Right cardiac atrium (tissue), 5 donors: ENCODE measurements around the gene SPAST. TPM values are rescaled to one million over a fixed set of nuclear protein-coding genes. Genes with fewer than 3 reads are reported as not detected.
"Not testable (repeated sequence)": the region's sequence is repeated elsewhere in the genome, so short reads cannot be mapped to it uniquely, and the experiment has no call there.

ENCODE experiments used
- ATAC-seq, 2 donors: fragments of 200-7000 bp; cut with Tn5 transposase; one replicate each; pipeline versions ENCODE4 v1.8.0 to v1.9.1; 2020; ENCODE audit warnings: moderate library complexity in 2 of 2, mild to moderate bottlenecking in 1 of 2
- DNase-seq, 3 donors: peaks; one replicate each; pipeline ENCODE4 v3.0.0-alpha.2; 2020
- H3K27ac ChIP-seq: one replicate; pipeline ENCODE4 v1.5.1; 2013; ENCODE audit warnings: mild to moderate bottlenecking, low read length, control low read depth, moderate library complexity
- H3K27me3 ChIP-seq: one replicate; pipeline ENCODE4 v1.6.1; 2013; ENCODE audit not compliant: control insufficient read depth, insufficient read depth
- H3K4me1 ChIP-seq: one replicate; pipeline ENCODE4 v1.6.1; 2013; ENCODE audit warnings: low read length; ENCODE audit not compliant: control insufficient read depth, insufficient read depth
- H3K4me3 ChIP-seq: one replicate; pipeline ENCODE4 v1.5.1; 2013; ENCODE audit warnings: low read length, control low read depth
- H3K9me3 ChIP-seq: one replicate; pipeline ENCODE4 v1.6.1; 2013; ENCODE audit warnings: low read length; ENCODE audit not compliant: control insufficient read depth
- WGBS: extraction: QIAGEN DNeasy Blood & Tissue Kit; methylation state at CpG from one replicate; pipeline ENCODE4 v1.1.7; 2013; 5-methylcytosine and 5-hydroxymethylcytosine counted together
- intact Hi-C, 4 donors: fragments of 100-400 bp; cut with DNase I; formaldehyde crosslinking; loops; one replicate each; pipeline versions ENCODE4 v1.11.0 to v1.14.0; 2022 to 2023
- long read RNA-seq, 4 donors: library from polyadenylated mRNA; unstranded; transcript quantifications; one replicate each; pipeline ENCODE4 v2.0.0, GENCODE V29; 2020 to 2021
- polyA plus RNA-seq: library from polyadenylated mRNA; stranded (reverse); fragments of 200-250 nt; gene quantifications from one replicate; pipeline ENCODE4 v1.2.3, GENCODE V29; 2013
- total RNA-seq, 4 donors: library from RNA; stranded (reverse); fragmentation: NEBNext Ultra II Directional; extraction: Animal tissue kit (Norgen Biotek cat#: 25700); gene quantifications; one replicate each; pipeline ENCODE4 v1.2.1, GENCODE V29; 2021
- donor health status: healthy with polysubstance abuse.
- donor health status: DM: no; HTN: yes; CAD: no.
- donor health status: DM: no; HTN: no; CAD: no.
- donor health status: DM: no; HTN: yes; CAD: no; lungs with severe emphysema.
- donor health status: DM: yes; HTN: yes; CAD: no.

Gene SPAST
- total RNA-seq, result 1 to 10 TPM; 8.1 to 9.1 (median 8.6) TPM
- 2.4 TPM for polyA plus RNA-seq
- long read RNA-seq, donor 1, partial matches to known transcripts, result 2 of 6 reads
- long read RNA-seq, donor 1, other reads (novel, unspliced or antisense), result 2 of 6 reads
- long read RNA-seq, donor 2, full-length matches to known transcripts, result 3 of 3 reads
- long read RNA-seq, donor 2, partial matches to known transcripts, result 0 of 3 reads
- long read RNA-seq, donor 2, other reads (novel, unspliced or antisense), result 0 of 3 reads
- long read RNA-seq, donor 3, full-length matches to known transcripts, result 6 of 10 reads
- long read RNA-seq, donor 3, partial matches to known transcripts, result 3 of 10 reads
- long read RNA-seq, donor 3, other reads (novel, unspliced or antisense), result 1 of 10 reads
- long read RNA-seq, donor 4, partial matches to known transcripts, result 0 of 1 reads
- long read RNA-seq, donor 4, other reads (novel, unspliced or antisense), result 1 of 1 reads

- H3K4me1 ChIP-seq, result peaks cover 2% of the 10 kb centered on the region
- H3K4me3 ChIP-seq, result peak within 1 kb of the TSS; percentile 97
- under 1% methylated on average over 74 of the region's 79 CpGs for WGBS
- no peaks in the 10 kb centered on the region for H3K9me3 ChIP-seq
- intact Hi-C loops, result loop anchor here in 1 of 4 donors (5.0 kb wide), 1 partner anchor 51 kb away; the partner anchor contains the start of gene MEMO1
- DNase-seq, result peak; percentile 98 to 100 (median 99)
- H3K27me3 ChIP-seq, result no peaks in the 10 kb centered on the region
- ATAC-seq, result peak; percentile 98
- peak within 1 kb of the TSS; percentile 88 for H3K27ac ChIP-seq
These were observed at the start of gene SPAST for GRCh38 chr2:32063310-32064020. SPAST (plus strand) TSS chr2:32063556; CDS start chr2:32063832, 276 bp downstream.

- 97% methylated on average over 9 of the region's 9 CpGs for WGBS
- DNase-seq, intact Hi-C loops, H3K4me1 ChIP-seq, H3K9me3 ChIP-seq, H3K27me3 ChIP-seq, H3K27ac ChIP-seq, ATAC-seq, H3K4me3 ChIP-seq: not testable (repeated sequence)
These were observed 44.4 kb upstream of the SPAST start for GRCh38 chr2:32018789-32019482.

GRCh38 chr2:32034198-32034887 lies 29.0 kb upstream of the SPAST start:
- intact Hi-C loops, H3K27ac ChIP-seq, H3K4me1 ChIP-seq, H3K4me3 ChIP-seq, DNase-seq, H3K9me3 ChIP-seq, ATAC-seq, H3K27me3 ChIP-seq: not testable (repeated sequence)
- 92% methylated on average over 8 of the region's 8 CpGs for WGBS

GRCh38 chr2:32039447-32040219 lies 23.7 kb upstream of the SPAST start, which contains the start of gene DPY30:
DPY30 (minus strand) TSS chr2:32039805; CDS start chr2:32039456, 349 bp downstream.
- Histone ChIP-seq H3K27ac (peak within 1 kb of the TSS; percentile 94), H3K27me3 (no peaks in the 10 kb centered on the region), H3K4me1 (no peaks in the 10 kb centered on the region), H3K4me3 (peak within 1 kb of the TSS; percentile 96), H3K9me3 (no peaks in the 10 kb centered on the region)
- ATAC-seq (peak; percentile 98 to 99), DNase-seq (peak; percentile 94 to 97 (median 97))
- under 1% methylated on average over 43 of the region's 43 CpGs for WGBS
- intact Hi-C loops, result no loop called here

- ATAC-seq (no peak), DNase-seq (no peak)
- 79% methylated on average over 7 of the region's 7 CpGs for WGBS
- Histone ChIP-seq H3K9me3 (no peaks in the 10 kb centered on the region), H3K4me3 (no peak overlapping the region), H3K4me1 (no peaks in the 10 kb centered on the region), H3K27ac (no peak overlapping the region), H3K27me3 (no peaks in the 10 kb centered on the region)
- intact Hi-C loops, result no loop called here
These were observed 19.8 kb upstream of the SPAST start for GRCh38 chr2:32043561-32043960.

- no peak for DNase-seq
- H3K4me1 ChIP-seq, result no peaks in the 10 kb centered on the region
- no peak overlapping the region for H3K27ac ChIP-seq
- H3K9me3 ChIP-seq, result no peaks in the 10 kb centered on the region
- no peaks in the 10 kb centered on the region for H3K27me3 ChIP-seq
- no peak overlapping the region for H3K4me3 ChIP-seq
- 94% methylated on average over 11 of the region's 11 CpGs for WGBS
- no peak for ATAC-seq
- intact Hi-C loops, result no loop called here
These were observed 11.4 kb upstream of the SPAST start for GRCh38 chr2:32051836-32052439.

- H3K4me3 ChIP-seq, DNase-seq, H3K4me1 ChIP-seq, intact Hi-C loops, H3K27me3 ChIP-seq, H3K27ac ChIP-seq, H3K9me3 ChIP-seq, ATAC-seq: not testable (repeated sequence)
- WGBS, result 80% methylated on average over 3 of the region's 3 CpGs
These were observed 8.8 kb upstream of the SPAST start for GRCh38 chr2:32054583-32054982.

- WGBS, result 96% methylated on average over 2 of the region's 2 CpGs
These were observed 5.2 kb upstream of the SPAST start for GRCh38 chr2:32058130-32058529.

GRCh38 chr2:32060266-32060665 lies 3.1 kb upstream of the SPAST start:
- H3K27ac ChIP-seq, result no peak overlapping the region
- 93% methylated on average over 2 of the region's 2 CpGs for WGBS
- no peak for ATAC-seq
- H3K9me3 ChIP-seq, result no peaks in the 10 kb centered on the region
- no peak for DNase-seq
- H3K4me3 ChIP-seq, result no peak overlapping the region
- H3K27me3 ChIP-seq, result no peaks in the 10 kb centered on the region
- intact Hi-C loops, result loop anchor here in 1 of 4 donors (5.0 kb wide), 1 partner anchor 48 kb away; the partner anchor contains the start of gene MEMO1
- peaks cover 2% of the 10 kb centered on the region for H3K4me1 ChIP-seq

More at GRCh38 chr2:32058130-32058529, 5.2 kb upstream of the SPAST start:
- Histone ChIP-seq H3K9me3 (no peaks in the 10 kb centered on the region), H3K4me1 (no peaks in the 10 kb centered on the region), H3K27me3 (no peaks in the 10 kb centered on the region), H3K27ac (no peak overlapping the region), H3K4me3 (no peak overlapping the region)
- intact Hi-C loops, result no loop called here
- no peak for DNase-seq
- no peak for ATAC-seq
